HepG2 (cell line): ENCODE measurements around the gene KCNB1. TPM values are rescaled to one million over a fixed set of nuclear protein-coding genes. Genes with fewer than 3 reads are reported as not detected.

Source experiments
- ATAC-seq: fragments of 200-7000 bp; cut with Tn5 transposase; 3 replicates; pipeline ENCODE4 v1.9.1; 2020; ENCODE audit warnings: mild to moderate bottlenecking, moderate library complexity
- BruUV-seq: library from RNA; stranded (reverse); fragments of 400-500 nt; replicated peaks from 2 replicates; lab custom pipeline; 2021; lab: Mats Ljungman, UMichigan
- CTCF ChIA-PET: fragments of 300-600 bp; formaldehyde crosslinking; extraction: SDS; loops from one replicate; lab custom pipeline; 2021; ENCODE audit warnings: low total read pairs, inconsistent platforms, low intra/inter-chr PET ratio; lab: Yijun Ruan, JAX
- POLR2A ChIA-PET: fragments of 350-600 bp; sonication (Branson Sonifier 250); formaldehyde crosslinking; loops from one replicate; lab custom pipeline; 2020; ENCODE audit warnings: antibody characterized with exemption, inconsistent platforms; lab: Yijun Ruan, JAX
- DNase-seq: peaks from one replicate; pipeline ENCODE4 v3.0.0-alpha.2; 2015; ENCODE audit warnings: low spot score
- FAIRE-seq: peaks from 3 replicates; lab custom pipeline; 2011; peaks lifted over from hg19 to GRCh38; lab: Jason Lieb, UNC
- H2AFZ ChIP-seq: one replicate; pipeline ENCODE4 v1.6.1; 2011; ENCODE audit warnings: low read length, inconsistent platforms
- H3K27ac ChIP-seq: fragments of 300-600 bp; 3 replicates; pipeline ENCODE4 v1.8.0; 2011; ENCODE audit warnings: mixed run types, mild to moderate bottlenecking, mixed read lengths, low read length, inconsistent platforms; ENCODE audit not compliant: insufficient read depth; ENCODE audit errors: extremely low read length
- H3K27me3 ChIP-seq, 2 experiments: fragments of 200-600 bp in 1 of 2; 2 replicates in 1 of 2; 3 replicates in 1 of 2; pipeline versions ENCODE4 v1.6.0 to v1.8.0; 2011; ENCODE audit warnings: low read length in 2 of 2, mild to moderate bottlenecking in 2 of 2, moderate library complexity in 2 of 2, inconsistent platforms in 1 of 2; ENCODE audit not compliant: insufficient read depth in 2 of 2, control insufficient read depth in 1 of 2
- H3K36me3 ChIP-seq, 2 experiments: fragments of 200-600 bp in 1 of 2; replicated peaks in 1 of 2; 2 replicates in 1 of 2; 3 replicates in 1 of 2; pipeline versions ENCODE4 v1.5.1 to v1.8.0; 2011; ENCODE audit warnings: low read length in 2 of 2, inconsistent platforms in 1 of 2; ENCODE audit not compliant: insufficient read depth in 2 of 2, control insufficient read depth in 1 of 2
- H3K4me1 ChIP-seq: 2 replicates; pipeline ENCODE4 v1.5.1; 2012; ENCODE audit warnings: low read length, inconsistent platforms; ENCODE audit not compliant: insufficient read depth
- H3K4me2 ChIP-seq: 2 replicates; pipeline ENCODE4 v1.6.0; 2011; ENCODE audit warnings: low read depth, low read length, inconsistent platforms
- H3K4me3 ChIP-seq, 3 experiments: fragments of 200-600 bp in 1 of 3; sonication (generic), shearing (Covaris generic) in 1 of 3; replicated peaks in 1 of 3; 2 replicates each; pipeline ENCODE4 v1.5.1; 2011 to 2016; ENCODE audit warnings: low read length in 3 of 3, inconsistent platforms in 2 of 3, low read depth in 2 of 3, mild to moderate bottlenecking in 2 of 3, control low read depth in 1 of 3, mixed read lengths in 1 of 3; ENCODE audit not compliant: insufficient read depth in 1 of 3
- H3K79me2 ChIP-seq: one replicate; pipeline ENCODE4 v1.6.1; 2011; ENCODE audit warnings: low read length, inconsistent platforms; ENCODE audit not compliant: insufficient read depth
- H3K9ac ChIP-seq: 2 replicates; pipeline ENCODE4 v1.6.0; 2011; ENCODE audit warnings: mild to moderate bottlenecking, low read depth, low read length, inconsistent platforms; ENCODE audit not compliant: insufficient read depth
- H3K9me3 ChIP-seq: 2 replicates; pipeline ENCODE4 v1.5.1; 2012; ENCODE audit warnings: mild to moderate bottlenecking, low read length
- H4K20me1 ChIP-seq: 2 replicates; pipeline ENCODE4 v1.6.0; 2011; ENCODE audit warnings: inconsistent platforms, mild to moderate bottlenecking, low read length, moderate library complexity; ENCODE audit not compliant: insufficient read depth
- ARNTL ChIP-seq: sonication (generic); formaldehyde crosslinking; IDR thresholded peaks from 2 replicates; pipeline ENCODE4 v1.4.0; 2020; ENCODE audit warnings: mild to moderate bottlenecking, missing genetic modification reagents
- ATAD3A ChIP-seq: sonication (generic); formaldehyde crosslinking; IDR thresholded peaks from 2 replicates; pipeline ENCODE4 v1.4.0; 2020; ENCODE audit warnings: missing genetic modification reagents
- ATF7-NPFF ChIP-seq: sonication (generic); formaldehyde crosslinking; IDR thresholded peaks from 2 replicates; pipeline ENCODE4 v1.8.1; 2023; ENCODE audit warnings: mild to moderate bottlenecking, low read depth, missing genetic modification reagents, moderate library complexity
- KDM3A ChIP-seq: IDR thresholded peaks from 2 replicates; pipeline ENCODE4 v1.6.1; 2018; ENCODE audit warnings: low read depth, missing compliant biosample characterization
- MED13 ChIP-seq: sonication (generic); formaldehyde crosslinking; IDR thresholded peaks from 2 replicates; pipeline ENCODE4 v1.5.0; 2020; ENCODE audit warnings: missing genetic modification reagents
- NFYC ChIP-seq: IDR thresholded peaks from 2 replicates; pipeline ENCODE4 v1.6.1; 2016; ENCODE audit warnings: missing genetic modification reagents, missing compliant biosample characterization
- SMAD3 ChIP-seq: sonication (generic); formaldehyde crosslinking; IDR thresholded peaks from 2 replicates; pipeline ENCODE4 v1.4.0; 2020; ENCODE audit warnings: missing genetic modification reagents
- SMARCC2 ChIP-seq: fragments of 450-650 bp; IDR thresholded peaks from 2 replicates; pipeline ENCODE4 v1.6.1; 2017; ENCODE audit warnings: antibody characterized with exemption, mild to moderate bottlenecking
- ZFP90 ChIP-seq: sonication (generic); formaldehyde crosslinking; IDR thresholded peaks from 2 replicates; pipeline ENCODE4 v1.8.0; 2022; ENCODE audit warnings: missing genetic modification reagents, mild to moderate bottlenecking, inconsistent platforms, borderline replicate concordance
- ZNF232 ChIP-seq: sonication (generic); formaldehyde crosslinking; IDR thresholded peaks from 2 replicates; pipeline ENCODE4 v1.4.0; 2020; ENCODE audit warnings: missing genetic modification reagents, borderline replicate concordance
- ZNF589 ChIP-seq: sonication (generic); formaldehyde crosslinking; conservative IDR thresholded peaks from 2 replicates; pipeline ENCODE4 v1.8.0; 2022; ENCODE audit warnings: mild to moderate bottlenecking, moderate library complexity, missing genetic modification reagents
- ZNF605 ChIP-seq: sonication (generic); formaldehyde crosslinking; IDR thresholded peaks from 2 replicates; pipeline ENCODE4 v1.8.0; 2022; ENCODE audit warnings: mild to moderate bottlenecking, missing genetic modification reagents
- ZNF782 ChIP-seq: sonication (generic); formaldehyde crosslinking; IDR thresholded peaks from 2 replicates; pipeline ENCODE4 v1.4.0; 2020; ENCODE audit warnings: missing genetic modification reagents, mild to moderate bottlenecking, borderline replicate concordance
- ZSCAN25 ChIP-seq: sonication (generic); formaldehyde crosslinking; IDR thresholded peaks from 2 replicates; pipeline ENCODE4 v1.8.0; 2022; ENCODE audit warnings: mild to moderate bottlenecking, missing genetic modification reagents
- WGBS: methylation state at CpG from one replicate; pipeline ENCODE4 v1.1.6; 2017; ENCODE audit warnings: low lambda C conversion rate; 5-methylcytosine and 5-hydroxymethylcytosine counted together
- in situ Hi-C: cut with HindIII; loops from 2 replicates; pipeline ENCODE4 v1.10.0; 2017; ENCODE audit warnings: low pct_unique_long_range_greater_than_20kb; ENCODE audit not compliant: extremely low pct_ligation_motif_present
- intact Hi-C: fragments of 100-400 bp; cut with micrococcal nuclease; formaldehyde crosslinking; loops from one replicate; pipeline ENCODE4 v1.10.0; 2022; ENCODE audit not compliant: unreplicated experiment
- polyA plus RNA-seq, 8 experiments: library from polyadenylated mRNA; depleted of rRNA in 3 of 8; stranded (reverse) in 7 of 8; unstranded in 1 of 8; fragments of >200 nt; fragmentation: Illumina TruSeq in 4 of 8; extraction: Trizol in 4 of 8; gene quantifications; 2 replicates each; pipeline versions ENCODE4 v1.2.1 to v1.2.3, GENCODE V29; 2011 to 2016; ENCODE audit warnings: low read depth in 4 of 8, missing spikeins in 1 of 8, mixed read lengths in 1 of 8; ENCODE audit not compliant: insufficient read depth in 1 of 8
- total RNA-seq, 5 experiments: library from RNA; depleted of rRNA; stranded (reverse); fragments of >200 nt; fragmentation: Illumina TruSeq; extraction: Trizol; gene quantifications; 2 replicates each; pipeline ENCODE4 v1.2.3, GENCODE V29; 2016; ENCODE audit warnings: low read depth in 1 of 5
- TF ChIP-seq, protein P1 (sequence below): sonication (generic); formaldehyde crosslinking; IDR thresholded peaks from 2 replicates; pipeline ENCODE4 v1.8.1; 2022; ENCODE audit warnings: low read depth, mild to moderate bottlenecking, missing genetic modification reagents

The KCNB1 gene
- total and polyA plus RNA-seq, 2 of the 13 experiments (the other 11 are each of a cell fraction or from before 2014, with no cell fraction given) = 0.02 TPM; not detected in 1

DNA sequence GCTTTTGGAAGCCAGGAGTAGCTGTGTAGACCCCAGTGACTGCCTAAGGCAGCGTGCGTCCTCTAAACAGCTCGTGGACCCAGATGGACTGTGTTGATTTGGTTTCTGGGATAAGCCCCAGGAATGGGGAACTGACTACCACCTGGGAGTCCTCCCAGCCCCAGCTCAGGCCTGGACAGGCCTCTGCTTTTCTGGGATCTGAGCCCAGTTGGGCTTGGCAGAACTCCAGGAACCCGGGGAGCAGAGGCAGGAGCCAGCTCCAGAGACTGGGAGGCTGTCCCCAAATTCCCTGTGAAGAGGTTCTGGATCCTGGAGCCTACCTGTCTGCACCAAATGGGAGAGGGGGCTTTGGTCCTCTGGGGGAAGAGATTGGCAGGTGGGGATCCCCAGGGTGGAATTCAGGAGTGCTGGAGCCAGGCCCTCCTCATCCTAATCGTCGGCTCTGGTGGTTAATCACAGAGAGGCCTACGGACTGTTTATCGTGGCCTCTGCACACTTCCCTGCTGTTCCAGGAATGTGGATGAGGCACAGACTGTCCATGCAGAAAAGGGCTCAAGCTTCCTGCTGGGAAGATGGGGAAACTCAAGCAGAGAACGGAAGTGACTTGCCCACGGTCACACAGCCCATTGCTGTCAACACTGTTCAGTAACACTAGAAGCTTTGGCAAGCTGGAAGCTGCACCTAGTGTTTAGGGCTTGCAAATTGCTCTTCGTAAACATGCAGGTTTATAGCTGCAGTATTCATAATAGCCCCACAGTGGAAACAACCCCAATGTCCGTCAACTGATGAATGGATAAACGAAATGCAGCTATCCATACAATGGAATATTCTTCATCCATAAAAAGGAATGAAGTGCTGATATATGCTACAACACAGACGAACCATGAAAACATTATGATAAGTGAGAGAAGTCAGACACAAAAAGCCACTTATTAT, 100.6 kb downstream of the KCNB1 start:
- no peak overlapping the region for H3K4me3 ChIP-seq
- H3K27me3 ChIP-seq = peaks cover 8 to 34% of the 10 kb centered on the region in 2 experiments; a peak in 4 of 5 replicates
- DNase-seq (no peak), ATAC-seq (no peak), FAIRE-seq (no peak)
- H3K27ac ChIP-seq = no peak overlapping the region
- 31% methylated on average over 14 of the region's 14 CpGs for whole genome bisulfite sequencing
- CTCF ChIA-PET = no interaction called here
- H3K4me1 ChIP-seq = no peaks in the 10 kb centered on the region
- intact Hi-C loops (no loop called here), in situ Hi-C loops (no loop called here)
- H4K20me1 ChIP-seq = no peaks in the 10 kb centered on the region
- no TSS peak for BruUV-seq
- H3K9me3 ChIP-seq = no peaks in the 10 kb centered on the region
- H3K4me2 ChIP-seq = no peak overlapping the region
- no peak overlapping the region for H2AFZ ChIP-seq
- no peaks in the 10 kb centered on the region for H3K36me3 ChIP-seq
- no peak overlapping the region for H3K9ac ChIP-seq
- TF ChIP-seq ATF7-NPFF (CRISPR knock-in tag) (no peak), SMARCC2 (no peak), KDM3A (CRISPR knock-in tag) (no peak), ARNTL (CRISPR knock-in tag) (no peak), ZFP90 (no peak), ZNF782 (CRISPR knock-in tag) (no peak)
- H3K79me2 ChIP-seq = no peaks in the 10 kb centered on the region
- POLR2A ChIA-PET = interaction anchor here (0.6 kb wide), 1 partner anchor 165 kb away, joined by 4 read pairs; no protein-coding TSS in a partner anchor

DNA sequence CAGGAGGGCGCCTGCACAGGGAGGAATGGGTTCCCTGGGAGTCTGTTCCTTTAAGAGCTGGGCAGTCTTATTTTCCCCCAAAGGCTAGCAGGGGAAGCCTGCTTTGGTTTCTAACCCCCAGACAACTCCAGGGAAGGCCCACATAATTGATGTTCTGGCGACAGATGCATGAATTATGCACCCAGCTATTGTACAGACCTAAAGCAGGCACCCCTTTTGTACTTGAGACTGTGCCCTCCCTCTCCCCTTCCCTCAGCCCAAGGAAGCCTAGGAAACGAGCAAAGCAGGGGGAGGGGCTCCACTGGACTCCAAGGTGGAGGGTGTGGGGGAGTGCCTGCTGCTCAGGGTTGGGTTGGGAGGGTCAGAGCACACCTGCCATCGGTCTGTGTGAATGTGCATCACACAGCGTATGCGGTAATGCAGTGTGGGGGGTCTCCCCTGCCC, 102.1 kb downstream of the KCNB1 start:
- ATAC-seq = no peak
- no peak overlapping the region for H3K9ac ChIP-seq
- TF ChIP-seq ATAD3A (no peak), ZNF605 (no peak), ZSCAN25 (CRISPR knock-in tag) (no peak), NFYC (CRISPR knock-in tag) (no peak), SMAD3 (no peak), ZNF232 (CRISPR knock-in tag) (no peak), MED13 (CRISPR knock-in tag) (no peak), ZNF589 (no peak)
- TF ChIP-seq, protein P1, sequence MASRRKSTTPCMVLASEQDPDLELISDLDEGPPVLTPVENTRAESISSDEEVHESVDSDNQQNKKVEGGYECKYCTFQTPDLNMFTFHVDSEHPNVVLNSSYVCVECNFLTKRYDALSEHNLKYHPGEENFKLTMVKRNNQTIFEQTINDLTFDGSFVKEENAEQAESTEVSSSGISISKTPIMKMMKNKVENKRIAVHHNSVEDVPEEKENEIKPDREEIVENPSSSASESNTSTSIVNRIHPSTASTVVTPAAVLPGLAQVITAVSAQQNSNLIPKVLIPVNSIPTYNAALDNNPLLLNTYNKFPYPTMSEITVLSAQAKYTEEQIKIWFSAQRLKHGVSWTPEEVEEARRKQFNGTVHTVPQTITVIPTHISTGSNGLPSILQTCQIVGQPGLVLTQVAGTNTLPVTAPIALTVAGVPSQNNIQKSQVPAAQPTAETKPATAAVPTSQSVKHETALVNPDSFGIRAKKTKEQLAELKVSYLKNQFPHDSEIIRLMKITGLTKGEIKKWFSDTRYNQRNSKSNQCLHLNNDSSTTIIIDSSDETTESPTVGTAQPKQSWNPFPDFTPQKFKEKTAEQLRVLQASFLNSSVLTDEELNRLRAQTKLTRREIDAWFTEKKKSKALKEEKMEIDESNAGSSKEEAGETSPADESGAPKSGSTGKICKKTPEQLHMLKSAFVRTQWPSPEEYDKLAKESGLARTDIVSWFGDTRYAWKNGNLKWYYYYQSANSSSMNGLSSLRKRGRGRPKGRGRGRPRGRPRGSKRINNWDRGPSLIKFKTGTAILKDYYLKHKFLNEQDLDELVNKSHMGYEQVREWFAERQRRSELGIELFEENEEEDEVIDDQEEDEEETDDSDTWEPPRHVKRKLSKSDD = no peak
- TF ChIP-seq, all 625 proteins: peak for 0
- 22% methylated on average over 5 of the region's 6 CpGs for WGBS
- H3K27me3 ChIP-seq = peaks cover 8 to 38% of the 10 kb centered on the region in 2 experiments; a peak in 4 of 5 replicates
- intact Hi-C loops (no loop called here), in situ Hi-C loops (no loop called here)
- BruUV-seq = no TSS peak
- H3K27ac ChIP-seq = no peak overlapping the region
- CTCF ChIA-PET = no interaction called here
- POLR2A ChIA-PET = no interaction called here
- no peaks in the 10 kb centered on the region for H3K79me2 ChIP-seq
- H3K36me3 ChIP-seq = no peaks in the 10 kb centered on the region
- no peak overlapping the region for H2AFZ ChIP-seq
- no peak overlapping the region for H3K4me3 ChIP-seq
- no peaks in the 10 kb centered on the region for H3K4me1 ChIP-seq
- H3K9me3 ChIP-seq = no peaks in the 10 kb centered on the region
- H3K4me2 ChIP-seq = no peak overlapping the region
- no peak for DNase-seq
- no peaks in the 10 kb centered on the region for H4K20me1 ChIP-seq
- FAIRE-seq = no peak
